Fibroblast of skin of scalp (primary cell): Measurements from ENCODE around the gene ROPN1B. TPM values are rescaled to one million over a fixed set of nuclear protein-coding genes. Genes with fewer than 3 reads are reported as not detected.
"Not testable (repeated sequence)": the region's sequence is repeated elsewhere in the genome, so short reads cannot be mapped to it uniquely, and the experiment has no call there.

Experiments used
- DNase-seq: peaks from one replicate; pipeline ENCODE4 v3.0.0-alpha.2; 2013
- polyA plus RNA-seq, 2 experiments: library from polyadenylated mRNA; unstranded; fragments of 120-200 nt; gene quantifications; one replicate each; pipeline ENCODE4 v1.2.1, GENCODE V29; 2013; ENCODE audit not compliant: insufficient read length in 2 of 2

The ROPN1B gene
- not detected for polyA plus RNA-seq (2013, experiment 1 of 2; ENCODE audit: insufficient read length)
- polyA plus RNA-seq (2013, experiment 2 of 2; ENCODE audit: insufficient read length): not detected

GRCh38 chr3:125968701-125969592 is at the start of gene ROPN1B:
ROPN1B (plus strand) TSS chr3:125969178; CDS start chr3:125972055, 2,877 bp downstream.
- not testable (repeated sequence) for DNase-seq

- not testable (repeated sequence) for DNase-seq
Observed at GRCh38 chr3:125920191-125920590, 48.8 kb upstream of the ROPN1B start.

- not testable (repeated sequence) for DNase-seq
Observed at GRCh38 chr3:125920751-125921279, 48.2 kb upstream of the ROPN1B start.

GRCh38 chr3:125921712-125922111 is 47.3 kb upstream of the ROPN1B start:
- DNase-seq: peak; percentile 57

- DNase-seq: peak; percentile 16
Observed at GRCh38 chr3:125923324-125924115, 45.5 kb upstream of the ROPN1B start.

- DNase-seq: not testable (repeated sequence)
Observed at GRCh38 chr3:125924276-125924675, 44.7 kb upstream of the ROPN1B start.

GRCh38 chr3:125925727-125926126 is 43.3 kb upstream of the ROPN1B start:
- DNase-seq: not testable (repeated sequence)

- peak; percentile 22 for DNase-seq
Observed at GRCh38 chr3:125928771-125929545, 40.0 kb upstream of the ROPN1B start.

GRCh38 chr3:125929765-125930164 is 39.2 kb upstream of the ROPN1B start:
- not testable (repeated sequence) for DNase-seq

- not testable (repeated sequence) for DNase-seq
Observed at GRCh38 chr3:125931355-125931880, 37.6 kb upstream of the ROPN1B start.

- not testable (repeated sequence) for DNase-seq
Observed at GRCh38 chr3:125933397-125934173, 35.4 kb upstream of the ROPN1B start.

- DNase-seq: not testable (repeated sequence)
Observed at GRCh38 chr3:125935252-125935874, 33.6 kb upstream of the ROPN1B start.

GRCh38 chr3:125936210-125936815 is 32.7 kb upstream of the ROPN1B start:
- peak; percentile 27 for DNase-seq

GRCh38 chr3:125936891-125937290 is 32.1 kb upstream of the ROPN1B start:
- DNase-seq: not testable (repeated sequence)

- peak; percentile 37 for DNase-seq
Observed at GRCh38 chr3:125947806-125948205, 21.2 kb upstream of the ROPN1B start.

- peak; percentile 14 for DNase-seq
Observed at GRCh38 chr3:125948901-125949300, 20.1 kb upstream of the ROPN1B start.

- DNase-seq: peak; percentile 40
Observed at GRCh38 chr3:125951176-125951575, 17.8 kb upstream of the ROPN1B start.

- DNase-seq: not testable (repeated sequence)
Observed at GRCh38 chr3:125957020-125957419, 12.0 kb upstream of the ROPN1B start.

GRCh38 chr3:125957674-125958510 is 11.1 kb upstream of the ROPN1B start:
- DNase-seq: no peak
